AML-193 (cell line): Measurements from ENCODE around the gene MED17.

ENCODE experiments used
- DNase-seq, 2 experiments: peaks; one replicate each; lab custom pipeline; 2025; lab: John Stamatoyannopoulos, UW

The MED17 gene

GRCh38 chr11:93849751-93850593 is 65.9 kb downstream of the MED17 start:
- no peak for DNase-seq

DNA sequence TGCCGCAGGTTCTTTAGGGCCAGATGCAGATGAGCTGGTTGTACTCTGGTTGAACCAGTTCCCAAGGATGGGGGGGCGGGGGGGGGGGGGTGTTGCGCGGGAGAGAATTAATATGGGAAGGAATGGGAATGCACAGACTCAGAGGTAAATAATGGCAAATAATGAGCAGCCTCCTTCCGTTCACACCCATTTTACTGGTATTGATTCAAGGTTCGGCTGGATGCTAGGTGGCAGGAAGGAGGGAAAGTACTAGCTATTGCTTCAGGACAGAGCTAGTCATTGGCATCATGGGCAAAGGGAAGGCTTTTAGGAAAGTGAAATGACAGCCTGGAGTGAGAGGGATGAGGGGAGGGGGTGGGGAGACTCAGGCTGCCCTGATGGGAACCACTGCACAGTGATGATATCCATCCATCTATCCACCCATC is 66.5 kb downstream of the MED17 start, which contains the start of gene VSTM5:
Gene VSTM5, minus strand, starts transcription at position 25 of the 425 bp plus-strand sequence. CDS start 116 bp downstream, outside the sequence.
- DNase-seq: no peak

DNA sequence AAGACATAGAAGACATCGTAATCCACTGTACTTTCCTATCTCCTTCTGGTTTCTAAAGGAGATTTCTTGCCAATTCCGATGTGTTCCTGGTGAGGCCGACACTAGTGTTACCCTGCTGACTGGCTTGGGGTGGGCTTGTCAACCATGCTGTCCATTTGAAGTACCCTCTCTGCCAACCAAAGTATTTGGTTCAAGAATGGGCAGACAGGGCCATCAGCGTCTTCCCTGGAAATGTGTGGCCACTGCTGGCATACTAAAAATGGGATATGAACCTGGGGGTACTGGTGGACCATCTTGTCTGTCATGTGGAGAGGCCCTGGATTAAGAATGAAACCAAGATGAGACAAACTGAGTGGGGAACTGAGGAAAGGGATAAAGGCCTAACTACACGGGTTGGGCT is 68.2 kb downstream of the MED17 start:
- DNase-seq: no peak

DNA sequence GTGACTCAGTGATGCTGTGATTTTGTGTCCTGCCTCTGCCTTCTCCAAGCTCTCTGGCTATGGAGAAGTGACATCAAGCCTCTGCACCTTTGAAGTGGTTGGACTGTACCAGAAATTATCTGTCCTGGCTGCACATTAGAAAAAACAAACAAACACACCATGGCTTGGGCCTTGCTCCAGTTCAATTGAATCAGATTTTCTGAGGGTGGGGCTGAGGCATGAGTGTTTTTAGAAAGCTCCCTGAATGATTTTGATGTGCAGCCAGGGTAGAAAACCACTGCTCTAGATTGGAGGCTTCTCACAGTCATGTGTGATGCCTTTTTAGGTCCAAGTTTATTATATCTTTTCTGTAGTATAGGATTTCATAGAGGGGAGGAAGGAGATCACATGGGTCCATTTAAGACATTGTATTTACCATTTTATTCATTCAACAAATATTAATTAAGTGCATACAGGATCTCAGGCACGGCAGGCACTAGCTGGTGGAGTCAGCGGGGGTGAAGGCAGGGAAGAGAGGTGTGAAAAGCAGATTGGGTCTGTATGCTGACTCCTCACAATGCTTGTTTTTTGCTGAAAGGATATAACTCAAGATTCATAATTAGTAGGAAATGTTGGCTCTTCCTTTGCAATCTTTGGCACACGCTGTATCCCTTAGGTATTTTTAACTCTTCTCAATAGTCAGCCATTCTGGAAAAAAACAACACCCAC is 73.5 kb downstream of the MED17 start:
- no peak for DNase-seq

- DNase-seq: no peak
Observed at GRCh38 chr11:93858121-93858775, 74.2 kb downstream of the MED17 start.

DNA sequence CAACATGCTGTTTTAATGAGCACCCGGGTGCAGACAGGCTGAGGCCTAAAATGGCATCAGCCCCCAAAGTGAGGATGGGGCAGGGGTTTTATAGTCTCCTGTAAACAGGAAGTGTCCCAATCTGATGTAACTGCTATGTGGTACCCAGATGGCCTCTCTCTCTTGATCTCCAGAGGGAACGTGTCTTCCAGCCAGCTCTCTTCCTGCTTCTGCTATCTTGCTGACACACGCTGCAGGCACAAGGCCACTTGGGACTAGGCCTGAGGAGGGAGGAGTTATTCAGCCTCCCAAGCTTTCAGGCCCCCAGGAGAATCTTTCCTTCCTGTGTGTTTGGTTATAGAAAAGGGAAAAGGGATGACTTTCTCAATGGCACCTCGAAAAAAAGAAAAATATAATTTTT is 77.7 kb downstream of the MED17 start:
- DNase-seq: no peak
